Measurements from ENCODE around the gene ACOX1. TPM values are rescaled to one million over a fixed set of nuclear protein-coding genes. Genes with fewer than 3 reads are reported as not detected.

The ACOX1 gene
- total and polyA plus RNA-seq, 9 donors = 10.6 to 53.0 (median 39.4) TPM

DNA sequence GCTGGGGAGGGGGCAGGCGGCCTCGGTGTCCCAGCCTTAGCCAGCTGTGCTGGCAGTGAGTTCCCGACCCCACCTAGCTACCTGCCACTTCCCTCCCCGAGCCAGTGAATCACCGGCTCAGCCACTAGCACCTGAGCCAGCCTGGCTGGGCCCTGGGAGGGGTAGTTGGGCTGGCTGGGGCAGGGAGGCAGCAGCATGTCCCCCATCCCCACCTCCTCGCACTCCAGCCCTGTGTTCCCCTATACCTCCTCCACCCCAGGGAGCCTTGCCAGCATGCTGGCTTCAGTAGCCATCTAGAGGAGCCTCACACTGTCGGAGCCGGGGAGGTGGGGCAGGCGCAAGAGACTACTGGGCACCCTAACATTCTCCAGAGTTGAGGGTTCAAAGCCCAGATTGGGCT is 45.4 kb upstream of the ACOX1 start:
- WGBS, 3 donors = 79 to 94% (median 84%) methylated on average over 7 to 9 of the region's 9 CpGs
- no peak for DNase-seq
- Histone ChIP-seq H3K27me3 (no peaks in the 10 kb centered on the region), H3K27ac (no peak overlapping the region), H3K4me1 (ENCODE audit: insufficient read depth) (no peaks in the 10 kb centered on the region), H3K9me3 (no peaks in the 10 kb centered on the region), H3K36me3 (no peaks in the 10 kb centered on the region), H3K4me3 (no peak overlapping the region)
- no peak for TF ChIP-seq POLR2A (IDR thresholded peaks at IDR 0.05)
- TF ChIP-seq, protein P1, sequence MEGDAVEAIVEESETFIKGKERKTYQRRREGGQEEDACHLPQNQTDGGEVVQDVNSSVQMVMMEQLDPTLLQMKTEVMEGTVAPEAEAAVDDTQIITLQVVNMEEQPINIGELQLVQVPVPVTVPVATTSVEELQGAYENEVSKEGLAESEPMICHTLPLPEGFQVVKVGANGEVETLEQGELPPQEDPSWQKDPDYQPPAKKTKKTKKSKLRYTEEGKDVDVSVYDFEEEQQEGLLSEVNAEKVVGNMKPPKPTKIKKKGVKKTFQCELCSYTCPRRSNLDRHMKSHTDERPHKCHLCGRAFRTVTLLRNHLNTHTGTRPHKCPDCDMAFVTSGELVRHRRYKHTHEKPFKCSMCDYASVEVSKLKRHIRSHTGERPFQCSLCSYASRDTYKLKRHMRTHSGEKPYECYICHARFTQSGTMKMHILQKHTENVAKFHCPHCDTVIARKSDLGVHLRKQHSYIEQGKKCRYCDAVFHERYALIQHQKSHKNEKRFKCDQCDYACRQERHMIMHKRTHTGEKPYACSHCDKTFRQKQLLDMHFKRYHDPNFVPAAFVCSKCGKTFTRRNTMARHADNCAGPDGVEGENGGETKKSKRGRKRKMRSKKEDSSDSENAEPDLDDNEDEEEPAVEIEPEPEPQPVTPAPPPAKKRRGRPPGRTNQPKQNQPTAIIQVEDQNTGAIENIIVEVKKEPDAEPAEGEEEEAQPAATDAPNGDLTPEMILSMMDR (IDR thresholded peaks at IDR 0.05) = no peak
- no peak for TF ChIP-seq EP300 (IDR thresholded peaks at IDR 0.05)
- intact Hi-C loops (cut with DNase I) = no loop called here

- H3K27me3 ChIP-seq = no peaks in the 10 kb centered on the region
- no peak overlapping the region for H3K4me3 ChIP-seq
- H3K9me3 ChIP-seq = no peaks in the 10 kb centered on the region
- H3K4me1 ChIP-seq (ENCODE audit: insufficient read depth) = no peaks in the 10 kb centered on the region
- no peak for DNase-seq
- no peak overlapping the region for H3K27ac ChIP-seq
- intact Hi-C loops (cut with DNase I) = no loop called here
- TF ChIP-seq EP300 (IDR thresholded peaks at IDR 0.05) (no peak), POLR2A (IDR thresholded peaks at IDR 0.05) (no peak)
- TF ChIP-seq, protein P1 (IDR thresholded peaks at IDR 0.05) = no peak
- no peaks in the 10 kb centered on the region for H3K36me3 ChIP-seq
- 91 to 94% (median 92%) methylated on average over 9 of the region's 9 CpGs for WGBS, 3 donors
Measured at GRCh38 chr17:76023900-76024237, 44.9 kb upstream of the ACOX1 start.

DNA sequence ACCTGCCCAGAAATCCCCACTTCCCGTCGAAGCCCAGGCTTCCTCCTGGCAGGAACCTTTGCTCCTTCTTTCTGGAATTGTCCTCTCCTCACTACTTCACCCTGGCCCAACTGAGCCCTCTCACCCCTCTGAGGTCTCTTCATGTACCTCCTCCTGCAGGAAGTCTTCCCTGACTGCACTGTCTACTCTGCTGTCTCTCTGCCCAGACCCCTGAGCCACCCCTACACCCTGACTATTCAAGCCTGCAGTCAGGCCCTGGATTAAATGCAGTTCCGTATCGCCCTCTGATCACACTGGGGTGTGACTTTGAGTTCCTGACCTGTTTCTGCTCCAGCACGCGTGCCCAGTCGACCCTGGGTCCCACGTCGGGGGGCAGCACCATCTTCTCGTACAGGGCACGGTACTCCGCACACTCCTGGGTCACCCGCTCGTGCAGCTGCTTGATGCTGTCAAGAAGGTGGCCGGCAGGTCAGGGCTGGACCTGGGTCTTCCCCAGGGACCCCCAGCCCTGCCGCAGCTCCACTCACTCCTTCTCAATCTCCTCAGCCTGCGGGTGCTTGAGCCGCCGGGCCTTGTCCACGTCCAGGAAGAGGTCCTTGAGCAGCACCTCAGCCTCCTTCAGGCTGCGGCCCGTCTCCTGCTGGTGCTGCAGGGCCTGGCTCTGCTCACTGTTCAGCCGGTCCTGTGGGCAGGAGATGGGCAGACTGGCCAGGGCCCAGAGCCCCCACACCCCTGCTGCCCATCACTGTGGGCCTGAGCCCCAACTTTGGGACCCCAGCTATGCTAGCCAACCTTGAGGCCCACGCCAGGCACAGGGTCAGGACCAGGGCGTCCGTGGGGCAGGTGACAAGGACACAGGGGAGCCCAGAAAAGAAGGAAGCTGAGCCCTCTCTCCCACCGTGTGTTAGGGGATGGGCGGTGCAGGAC is 44.3 kb upstream of the ACOX1 start:
- H3K4me3 ChIP-seq = no peak overlapping the region
- no peaks in the 10 kb centered on the region for H3K9me3 ChIP-seq
- no peaks in the 10 kb centered on the region for H3K4me1 ChIP-seq (ENCODE audit: insufficient read depth)
- no peak overlapping the region for H3K27ac ChIP-seq
- intact Hi-C loops (cut with DNase I) = no loop called here
- no peaks in the 10 kb centered on the region for H3K36me3 ChIP-seq
- no peak for TF ChIP-seq EP300 (IDR thresholded peaks at IDR 0.05)
- TF ChIP-seq, protein P1 (IDR thresholded peaks at IDR 0.05) = no peak
- no peak for TF ChIP-seq POLR2A (IDR thresholded peaks at IDR 0.05)
- WGBS, 3 donors = 84 to 88% (median 87%) methylated on average over 25 to 28 of the region's 28 CpGs
- H3K27me3 ChIP-seq = no peaks in the 10 kb centered on the region
- DNase-seq = no peak

- 80 to 86% (median 82%) methylated on average over 16 to 24 of the region's 24 CpGs for WGBS, 3 donors
- H3K4me3 ChIP-seq = no peak overlapping the region
- H3K27ac ChIP-seq = no peak overlapping the region
- no peak for DNase-seq
- no peaks in the 10 kb centered on the region for H3K36me3 ChIP-seq
- H3K9me3 ChIP-seq = no peaks in the 10 kb centered on the region
- intact Hi-C loops (cut with DNase I) = no loop called here
- no peaks in the 10 kb centered on the region for H3K27me3 ChIP-seq
- H3K4me1 ChIP-seq (ENCODE audit: insufficient read depth) = no peaks in the 10 kb centered on the region
- TF ChIP-seq, protein P1 (IDR thresholded peaks at IDR 0.05) = no peak
- TF ChIP-seq EP300 (IDR thresholded peaks at IDR 0.05) (no peak), POLR2A (IDR thresholded peaks at IDR 0.05) (no peak)
Measured at GRCh38 chr17:76022285-76022684, 43.3 kb upstream of the ACOX1 start.
